NOMO-1 (cell line): ENCODE results near the gene CARMIL1.
"Not testable (repeated sequence)": the region's sequence is repeated elsewhere in the genome, so short reads cannot be mapped to it uniquely, and the experiment has no call there.

Experiments
- DNase-seq, 2 experiments: peaks; one replicate each; lab custom pipeline; 2025; ENCODE audit not compliant: unreplicated experiment in 2 of 2; lab: John Stamatoyannopoulos, UW

CARMIL1 gene

GRCh38 chr6:25434921-25435320 is 155.7 kb downstream of the CARMIL1 start:
- no peak for DNase-seq

DNA sequence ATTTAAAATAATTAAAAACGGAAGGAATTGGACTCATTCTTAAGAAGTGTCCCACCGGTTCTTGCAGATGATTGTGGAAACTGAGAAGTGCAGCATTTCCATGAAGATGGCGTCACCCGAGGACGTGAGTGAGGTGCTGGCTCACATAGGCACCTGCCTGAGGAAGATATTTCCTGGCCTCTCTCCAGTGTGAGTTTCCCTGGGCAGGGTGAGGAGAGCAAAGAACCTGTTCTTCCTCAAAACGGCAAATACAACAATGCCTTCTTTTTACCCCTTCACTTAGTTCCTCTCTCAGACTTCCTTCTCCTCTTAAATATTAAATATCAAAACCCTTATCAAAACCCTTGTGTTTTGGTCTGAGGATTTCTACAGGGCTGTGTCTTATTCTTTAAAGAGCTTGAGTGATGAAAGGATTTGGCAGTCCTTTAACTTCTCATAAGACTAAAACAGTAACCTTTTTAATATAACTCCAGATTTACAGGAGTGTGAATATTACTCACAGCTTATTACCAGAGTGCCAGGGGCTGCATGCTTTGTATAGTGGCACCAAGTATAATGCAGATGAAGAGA is 156.3 kb downstream of the CARMIL1 start:
- DNase-seq, result peak; percentile 23 to 58

DNA sequence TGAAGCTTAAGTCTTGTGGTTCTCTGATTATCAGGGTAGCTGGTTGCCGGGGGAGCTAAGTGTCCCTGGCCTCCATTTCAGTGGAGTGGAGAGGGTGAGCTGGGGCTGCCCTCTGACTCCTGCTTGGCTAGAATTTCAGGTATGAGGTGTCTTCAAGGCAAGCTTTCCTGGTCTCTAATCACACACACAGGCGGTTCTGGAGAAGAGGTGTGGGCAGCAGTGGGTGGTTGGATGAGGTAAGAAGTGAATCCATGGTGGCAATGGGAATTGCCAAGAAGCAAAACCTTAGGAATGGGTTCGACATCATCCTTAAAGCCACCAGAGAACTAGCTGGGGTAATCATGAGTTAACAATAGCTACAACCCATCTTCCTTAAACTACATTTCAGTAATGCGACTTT is 157.6 kb downstream of the CARMIL1 start:
- no peak for DNase-seq

DNA sequence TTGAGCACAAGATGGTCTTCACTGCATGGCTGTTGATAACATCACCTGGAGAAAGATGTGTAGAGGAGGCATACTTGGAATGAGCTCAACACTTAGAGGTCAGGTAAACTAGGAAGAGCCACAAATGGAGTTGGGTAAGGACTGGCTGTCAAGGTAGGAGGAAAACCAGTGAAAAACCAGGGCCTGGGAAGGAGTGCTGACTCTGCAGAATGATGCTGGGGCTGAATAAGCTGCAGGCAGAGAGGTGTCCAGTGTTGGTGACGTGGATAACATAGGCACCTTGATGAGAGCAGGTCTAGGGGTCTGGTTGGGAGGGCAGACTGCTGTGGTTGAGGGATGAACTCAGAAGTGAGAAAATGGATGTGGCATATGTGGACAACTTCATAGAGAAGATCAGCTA is 160.2 kb downstream of the CARMIL1 start:
- DNase-seq, result no peak

DNA sequence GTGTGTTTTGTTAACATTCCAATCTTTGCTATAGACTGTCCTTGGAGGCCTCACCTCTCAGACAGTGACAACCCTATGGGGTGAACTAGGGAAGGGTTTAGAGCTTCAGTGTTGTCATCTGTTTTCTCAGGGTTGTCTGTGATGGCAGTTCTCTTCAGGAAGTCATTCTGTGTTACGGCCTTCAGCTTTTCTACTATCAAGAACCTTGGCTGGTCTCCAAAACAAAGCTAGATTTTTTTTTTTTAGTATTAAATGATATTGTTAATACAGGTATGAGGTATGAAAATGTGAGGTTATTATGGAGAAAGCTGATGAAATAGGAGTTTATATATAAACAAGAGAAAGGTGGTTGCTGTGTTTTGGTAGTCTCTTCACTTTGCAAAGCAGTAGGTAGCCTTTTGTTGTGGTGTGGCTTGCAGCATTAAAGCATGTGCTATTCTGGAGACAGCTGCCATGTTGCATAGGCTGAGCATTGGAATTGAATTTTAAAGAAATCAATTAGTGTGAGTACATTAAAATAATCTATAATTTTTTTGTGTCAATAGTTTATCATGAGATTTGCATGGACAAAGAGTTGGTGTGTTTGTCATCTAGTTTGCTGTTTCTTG is 162.6 kb downstream of the CARMIL1 start:
- DNase-seq, result no peak

- DNase-seq, result peak in 1 of 2 experiments; percentile 21
These were observed 163.7 kb downstream of the CARMIL1 start for GRCh38 chr6:25442898-25443297.

DNA sequence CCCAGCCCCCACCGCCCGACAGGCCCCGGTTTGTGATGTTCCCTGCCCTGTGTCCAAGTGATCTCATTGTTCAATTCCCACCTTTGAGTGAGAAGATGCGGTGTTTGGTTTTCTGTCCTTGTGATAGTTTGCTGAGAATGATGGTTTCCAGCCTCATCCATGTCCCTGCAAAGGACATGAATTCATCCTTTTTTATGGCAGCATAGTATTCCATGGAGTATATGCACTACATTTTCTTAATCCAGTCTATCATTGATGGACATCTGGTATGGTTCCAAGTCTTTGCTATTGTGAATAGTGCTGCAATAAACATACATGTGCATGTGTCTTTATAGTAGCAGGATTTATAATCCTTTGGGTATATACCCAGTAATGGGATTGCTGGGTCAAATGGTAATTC is 165.3 kb downstream of the CARMIL1 start:
- DNase-seq, result not testable (repeated sequence)

GRCh38 chr6:25446830-25447569 is 167.8 kb downstream of the CARMIL1 start:
- peak in 1 of 2 experiments; percentile 14 for DNase-seq

DNA sequence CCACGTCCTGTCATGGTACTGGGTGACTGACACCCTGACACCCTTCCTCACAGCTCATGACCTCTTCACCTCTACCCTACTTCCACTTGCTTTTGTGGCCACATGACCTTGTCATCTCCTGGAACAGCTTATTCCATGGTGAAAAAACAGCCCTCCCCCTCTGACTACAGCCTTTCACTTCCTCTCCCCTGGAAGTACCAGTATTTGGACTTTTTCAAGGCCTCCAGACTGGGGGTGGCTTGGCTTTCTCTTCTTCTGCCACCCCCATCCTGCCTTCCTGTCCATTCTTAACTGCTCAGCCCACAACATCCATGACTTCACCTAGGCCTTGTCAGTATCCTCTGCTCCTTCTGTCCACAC is 168.4 kb downstream of the CARMIL1 start:
- DNase-seq, result no peak

GRCh38 chr6:25448965-25449538 is 169.9 kb downstream of the CARMIL1 start:
- no peak for DNase-seq

- no peak for DNase-seq
These were observed 170.6 kb downstream of the CARMIL1 start for GRCh38 chr6:25449774-25450173.

DNA sequence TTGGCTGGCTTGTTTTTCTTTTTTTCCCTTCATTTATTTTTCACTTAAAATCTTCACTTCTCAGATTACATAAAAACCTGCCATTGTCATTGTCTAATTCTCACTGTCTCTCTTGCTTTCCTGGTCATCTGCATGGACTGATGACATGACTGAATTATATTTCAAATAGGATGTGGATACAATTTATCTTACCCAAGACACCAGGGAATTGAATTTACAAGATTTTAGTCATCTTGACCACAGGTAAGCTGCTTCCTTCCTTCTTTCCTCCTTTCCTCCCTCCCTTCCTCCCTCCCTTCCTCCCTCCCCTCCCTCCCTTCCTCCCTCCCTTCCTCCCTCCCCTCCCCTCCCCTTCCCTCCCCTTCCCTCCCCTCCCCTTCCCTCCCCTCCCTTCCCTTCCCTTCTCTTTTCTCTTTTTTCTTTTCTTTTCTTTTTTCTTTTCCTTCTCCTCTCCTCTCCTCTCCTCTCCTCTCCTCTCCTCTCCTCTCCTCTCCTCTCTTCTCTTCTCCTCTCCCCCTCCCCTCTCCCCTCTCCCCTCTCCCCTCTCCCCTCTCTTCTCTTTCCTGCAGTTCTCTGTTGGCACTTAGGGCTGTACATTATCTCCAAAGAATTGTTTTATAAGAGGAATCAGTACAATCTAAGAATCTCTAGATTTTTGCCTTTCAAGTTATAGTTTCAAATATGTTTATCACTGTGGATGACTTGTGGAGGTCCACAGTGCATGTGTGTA is 171.5 kb downstream of the CARMIL1 start:
- no peak for DNase-seq

- peak; percentile 63 to 68 for DNase-seq
These were observed 172.9 kb downstream of the CARMIL1 start for GRCh38 chr6:25452031-25452430.

- DNase-seq, result peak in 1 of 2 experiments; percentile 46
These were observed 174.1 kb downstream of the CARMIL1 start for GRCh38 chr6:25453288-25453687.

DNA sequence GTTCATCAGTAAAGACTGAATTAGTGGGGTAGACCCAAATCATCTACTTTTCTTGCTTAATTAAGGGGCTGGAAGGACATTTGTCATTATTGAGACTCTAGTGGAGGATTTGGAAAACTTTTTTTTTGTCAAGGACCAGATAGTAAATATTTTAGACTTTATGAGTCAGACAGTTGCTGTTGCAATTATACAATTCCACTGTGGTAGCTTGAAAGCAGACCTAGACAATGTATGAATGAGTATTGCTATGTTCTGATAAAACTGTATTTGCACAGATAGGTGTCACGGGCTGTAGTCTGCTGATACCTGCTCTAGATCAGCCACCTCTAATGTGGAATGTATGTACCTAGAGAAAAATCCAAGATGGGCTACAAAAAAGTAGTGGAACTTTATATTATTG is 175.0 kb downstream of the CARMIL1 start:
- DNase-seq, result no peak

DNA sequence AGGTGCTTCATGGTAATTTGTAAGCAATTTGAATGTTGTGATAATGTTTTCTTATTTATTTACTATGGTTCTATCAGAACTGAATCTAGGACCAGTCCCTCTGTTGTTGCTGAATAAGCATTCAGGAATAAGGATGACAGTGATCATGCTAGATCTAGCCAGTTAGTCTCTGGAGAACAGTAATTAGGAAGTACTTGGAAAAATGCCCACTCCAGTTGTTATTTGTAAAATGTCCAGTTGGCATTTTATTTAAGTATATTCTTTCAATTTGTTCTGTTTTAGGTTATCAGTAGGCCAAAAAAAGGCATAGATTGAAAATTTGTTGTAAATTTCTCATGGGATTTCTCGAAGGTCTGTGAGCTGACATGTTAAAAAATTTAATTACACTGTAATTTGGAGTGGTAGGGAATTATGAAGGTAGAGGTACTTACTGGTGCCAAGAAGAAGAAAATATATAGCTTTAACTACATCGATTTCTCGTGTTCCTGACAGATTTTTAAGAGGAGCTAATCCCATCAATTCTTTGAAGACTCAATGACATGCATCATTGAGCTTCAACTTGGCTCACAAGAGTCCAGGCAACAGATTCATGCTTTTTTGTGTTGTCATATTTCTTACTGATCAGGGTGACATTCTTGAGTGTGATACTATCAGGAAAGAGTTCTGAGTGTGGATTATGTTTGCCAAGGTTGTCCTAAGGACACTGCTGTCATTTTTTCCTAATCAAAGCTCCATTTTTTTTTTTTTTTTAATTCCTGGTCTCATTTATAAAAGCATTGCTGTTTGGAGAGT is 177.3 kb downstream of the CARMIL1 start:
- no peak for DNase-seq

- no peak for DNase-seq
These were observed 178.3 kb downstream of the CARMIL1 start for GRCh38 chr6:25457516-25457915.

GRCh38 chr6:25458485-25458884 is 179.3 kb downstream of the CARMIL1 start:
- DNase-seq, result peak in 1 of 2 experiments; percentile 18

- no peak for DNase-seq
These were observed 183.2 kb downstream of the CARMIL1 start for GRCh38 chr6:25462235-25462897.

- DNase-seq, result peak; percentile 72 to 93
These were observed 184.3 kb downstream of the CARMIL1 start for GRCh38 chr6:25463441-25463840.
